NT2/D1 (cell line): ENCODE measurements around the gene SRP72.

ENCODE experiments used
- YY1 ChIP-seq: IDR thresholded peaks from 2 replicates; pipeline ENCODE4 v1.6.1; 2011; ENCODE audit not compliant: insufficient read length, insufficient read depth
- ZNF274 ChIP-seq: IDR thresholded peaks from 2 replicates; pipeline ENCODE4 v1.6.1; 2011; ENCODE audit warnings: mild to moderate bottlenecking, low read depth, low read length

GRCh38 chr4:56463711-56464110, 3.7 kb upstream of the SRP72 start:
- TF ChIP-seq ZNF274 (no peak), YY1 (no peak)
